Choroid plexus epithelial cell (primary cell): Measurements from ENCODE around the gene IGFL2.

Source experiments
- DNase-seq: peaks from one replicate; pipeline ENCODE4 v3.0.0-alpha.2; 2010; ENCODE audit warnings: low read depth
- H3K4me3 ChIP-seq: 2 replicates; pipeline ENCODE4 v1.5.1; 2011; ENCODE audit warnings: low read depth, mild to moderate bottlenecking, control low read depth, low read length, moderate library complexity
- TF ChIP-seq, protein P1 (sequence below): conservative IDR thresholded peaks from 2 replicates; pipeline ENCODE4 v1.5.1; 2011; ENCODE audit warnings: low read depth, mild to moderate bottlenecking, control low read depth, inconsistent platforms, low read length, moderate library complexity

The IGFL2 gene

DNA sequence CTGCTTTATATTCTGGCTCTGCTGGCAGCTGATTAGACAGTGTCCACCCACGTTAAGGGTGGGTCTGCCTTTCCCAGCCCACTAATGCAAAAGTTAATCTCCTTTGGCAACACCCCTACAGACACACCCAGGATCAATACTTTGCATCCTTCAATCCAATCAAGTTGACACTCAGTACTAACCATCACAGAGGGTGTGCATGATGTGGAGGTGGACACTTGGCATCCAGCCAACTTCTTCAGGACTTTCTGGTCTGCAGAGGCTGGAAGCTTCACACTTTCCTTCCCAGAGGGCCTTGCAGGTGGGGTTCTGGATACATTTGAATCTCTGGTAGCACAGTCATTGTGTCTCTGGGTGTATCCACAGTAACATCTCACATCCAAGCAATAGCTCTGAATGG is 62.6 kb downstream of the IGFL2 start:
- DNase-seq, result no peak
- TF ChIP-seq, protein P1, sequence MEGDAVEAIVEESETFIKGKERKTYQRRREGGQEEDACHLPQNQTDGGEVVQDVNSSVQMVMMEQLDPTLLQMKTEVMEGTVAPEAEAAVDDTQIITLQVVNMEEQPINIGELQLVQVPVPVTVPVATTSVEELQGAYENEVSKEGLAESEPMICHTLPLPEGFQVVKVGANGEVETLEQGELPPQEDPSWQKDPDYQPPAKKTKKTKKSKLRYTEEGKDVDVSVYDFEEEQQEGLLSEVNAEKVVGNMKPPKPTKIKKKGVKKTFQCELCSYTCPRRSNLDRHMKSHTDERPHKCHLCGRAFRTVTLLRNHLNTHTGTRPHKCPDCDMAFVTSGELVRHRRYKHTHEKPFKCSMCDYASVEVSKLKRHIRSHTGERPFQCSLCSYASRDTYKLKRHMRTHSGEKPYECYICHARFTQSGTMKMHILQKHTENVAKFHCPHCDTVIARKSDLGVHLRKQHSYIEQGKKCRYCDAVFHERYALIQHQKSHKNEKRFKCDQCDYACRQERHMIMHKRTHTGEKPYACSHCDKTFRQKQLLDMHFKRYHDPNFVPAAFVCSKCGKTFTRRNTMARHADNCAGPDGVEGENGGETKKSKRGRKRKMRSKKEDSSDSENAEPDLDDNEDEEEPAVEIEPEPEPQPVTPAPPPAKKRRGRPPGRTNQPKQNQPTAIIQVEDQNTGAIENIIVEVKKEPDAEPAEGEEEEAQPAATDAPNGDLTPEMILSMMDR, result no peak
- H3K4me3 ChIP-seq, result no peak overlapping the region
